Measurements from ENCODE around the gene GARNL3.

GARNL3 gene

GRCh38 chr9:127253446-127253845 lies 11.1 kb upstream of the GARNL3 start:
- H3K36me3 ChIP-seq (ENCODE audit: insufficient read depth, low read length), result no peaks in the 10 kb centered on the region
- H3K4me2 ChIP-seq (ENCODE audit: low read length), result no peak overlapping the region
- H3K79me2 ChIP-seq (ENCODE audit: insufficient read depth, low read length), result no peaks in the 10 kb centered on the region
- no peaks in the 10 kb centered on the region; the same call in 1 of the 2 replicates for H3K9me3 ChIP-seq (ENCODE audit: low read length)
- H3K9ac ChIP-seq (ENCODE audit: low read length), result no peak overlapping the region
- TF ChIP-seq CTCF (IDR thresholded peaks at IDR 0.05; ENCODE audit: low read length), result no peak
- no peak for TF ChIP-seq EZH2 (IDR thresholded peaks at IDR 0.05; ENCODE audit: borderline replicate concordance, low read length)
- H3F3A ChIP-seq (ENCODE audit: insufficient read depth, low read length), result no peaks in the 10 kb centered on the region
- H3K9me2 ChIP-seq (ENCODE audit: low read depth, low read length), result no peaks in the 10 kb centered on the region
- H4K20me1 ChIP-seq (ENCODE audit: insufficient read depth, low read length), result no peaks in the 10 kb centered on the region
- no peak overlapping the region for H3K27ac ChIP-seq (ENCODE audit: low read depth, low read length, poor library complexity, severe bottlenecking)
- H3K4me3 ChIP-seq (ENCODE audit: low read depth, low read length, poor library complexity, severe bottlenecking), result no peak overlapping the region
- H3K4me1 ChIP-seq (ENCODE audit: insufficient read depth, low read length, severe bottlenecking), result no peaks in the 10 kb centered on the region
- H3K27me3 ChIP-seq (ENCODE audit: insufficient read depth, low read length), result peaks cover 17% of the 10 kb centered on the region
- H2AFZ ChIP-seq (ENCODE audit: low read length), result no peak overlapping the region

DNA sequence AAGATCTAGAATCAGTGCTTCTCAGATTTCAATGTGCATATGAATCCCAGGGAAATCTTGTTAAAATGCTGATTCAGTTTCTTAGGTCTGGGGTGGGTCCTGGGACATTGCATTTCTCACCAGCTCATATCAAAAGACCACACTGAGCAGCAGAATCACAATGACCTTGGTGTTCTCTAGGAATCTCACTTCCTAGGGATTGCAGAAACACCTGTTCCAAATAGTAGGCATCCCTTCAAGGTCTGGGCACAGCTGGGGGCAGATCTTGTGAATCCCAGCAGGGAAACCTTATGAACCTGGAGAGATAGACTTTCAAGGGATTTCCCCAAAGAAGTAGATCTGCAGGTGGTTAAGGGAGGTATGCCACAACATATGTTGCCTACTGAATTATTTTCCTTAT lies 8.9 kb upstream of the GARNL3 start:
- H3K9ac ChIP-seq (ENCODE audit: low read length), result no peak overlapping the region
- no peaks in the 10 kb centered on the region for H3K9me2 ChIP-seq (ENCODE audit: low read depth, low read length)
- H3K4me1 ChIP-seq (ENCODE audit: insufficient read depth, low read length, severe bottlenecking), result no peaks in the 10 kb centered on the region
- H4K20me1 ChIP-seq (ENCODE audit: insufficient read depth, low read length), result no peaks in the 10 kb centered on the region
- H3K27ac ChIP-seq (ENCODE audit: low read depth, low read length, poor library complexity, severe bottlenecking), result no peak overlapping the region
- H3F3A ChIP-seq (ENCODE audit: insufficient read depth, low read length), result no peaks in the 10 kb centered on the region
- no peak overlapping the region for H3K4me2 ChIP-seq (ENCODE audit: low read length)
- H3K9me3 ChIP-seq (ENCODE audit: low read length), result no peaks in the 10 kb centered on the region; the same call in 1 of the 2 replicates
- TF ChIP-seq CTCF (IDR thresholded peaks at IDR 0.05; ENCODE audit: low read length), result no peak
- no peak for TF ChIP-seq EZH2 (IDR thresholded peaks at IDR 0.05; ENCODE audit: borderline replicate concordance, low read length)
- no peaks in the 10 kb centered on the region for H3K36me3 ChIP-seq (ENCODE audit: insufficient read depth, low read length)
- H3K4me3 ChIP-seq (ENCODE audit: low read depth, low read length, poor library complexity, severe bottlenecking), result no peak overlapping the region
- peaks cover 17% of the 10 kb centered on the region for H3K27me3 ChIP-seq (ENCODE audit: insufficient read depth, low read length)
- H2AFZ ChIP-seq (ENCODE audit: low read length), result no peak overlapping the region
- no peaks in the 10 kb centered on the region for H3K79me2 ChIP-seq (ENCODE audit: insufficient read depth, low read length)

- peaks cover 17% of the 10 kb centered on the region for H3K27me3 ChIP-seq (ENCODE audit: insufficient read depth, low read length)
- no peak overlapping the region for H2AFZ ChIP-seq (ENCODE audit: low read length)
- no peaks in the 10 kb centered on the region for H3K9me2 ChIP-seq (ENCODE audit: low read depth, low read length)
- H3K79me2 ChIP-seq (ENCODE audit: insufficient read depth, low read length), result no peaks in the 10 kb centered on the region
- no peaks in the 10 kb centered on the region for H4K20me1 ChIP-seq (ENCODE audit: insufficient read depth, low read length)
- H3K4me1 ChIP-seq (ENCODE audit: insufficient read depth, low read length, severe bottlenecking), result no peaks in the 10 kb centered on the region
- H3K9me3 ChIP-seq (ENCODE audit: low read length), result no peaks in the 10 kb centered on the region; the same call in 1 of the 2 replicates
- H3K9ac ChIP-seq (ENCODE audit: low read length), result no peak overlapping the region
- no peak for TF ChIP-seq EZH2 (IDR thresholded peaks at IDR 0.05; ENCODE audit: borderline replicate concordance, low read length)
- TF ChIP-seq CTCF (IDR thresholded peaks at IDR 0.05; ENCODE audit: low read length), result no peak
- H3K4me3 ChIP-seq (ENCODE audit: low read depth, low read length, poor library complexity, severe bottlenecking), result no peak overlapping the region
- H3K36me3 ChIP-seq (ENCODE audit: insufficient read depth, low read length), result no peaks in the 10 kb centered on the region
- H3K27ac ChIP-seq (ENCODE audit: low read depth, low read length, poor library complexity, severe bottlenecking), result no peak overlapping the region
- H3F3A ChIP-seq (ENCODE audit: insufficient read depth, low read length), result no peaks in the 10 kb centered on the region
- no peak overlapping the region for H3K4me2 ChIP-seq (ENCODE audit: low read length)
Observed at GRCh38 chr9:127256324-127256723, 8.2 kb upstream of the GARNL3 start.

Measured in OCI-LY1 (cell line).